ENCODE results near the gene USP24.
A peak's percentile ranks its signal among the peaks of the same experiment; 100 is the strongest.
"Not testable (repeated sequence)": the region's sequence is repeated elsewhere in the genome, so short reads cannot be mapped to it uniquely, and the experiment has no call there.

Gene USP24

GRCh38 chr1:55231745-55232144 lies 16.6 kb upstream of the USP24 start:
- DNase-seq: no peak

GRCh38 chr1:55230659-55231058 lies 15.5 kb upstream of the USP24 start:
- DNase-seq: no peak

- not testable (repeated sequence) for DNase-seq
These were observed 14.6 kb upstream of the USP24 start for GRCh38 chr1:55229726-55230125.

- no peak for DNase-seq
These were observed 10.1 kb upstream of the USP24 start for GRCh38 chr1:55225228-55225627.

- no peak for DNase-seq
These were observed 9.6 kb upstream of the USP24 start for GRCh38 chr1:55224729-55225128.

- no peak for DNase-seq
These were observed 7.0 kb upstream of the USP24 start for GRCh38 chr1:55222152-55222551.

DNA sequence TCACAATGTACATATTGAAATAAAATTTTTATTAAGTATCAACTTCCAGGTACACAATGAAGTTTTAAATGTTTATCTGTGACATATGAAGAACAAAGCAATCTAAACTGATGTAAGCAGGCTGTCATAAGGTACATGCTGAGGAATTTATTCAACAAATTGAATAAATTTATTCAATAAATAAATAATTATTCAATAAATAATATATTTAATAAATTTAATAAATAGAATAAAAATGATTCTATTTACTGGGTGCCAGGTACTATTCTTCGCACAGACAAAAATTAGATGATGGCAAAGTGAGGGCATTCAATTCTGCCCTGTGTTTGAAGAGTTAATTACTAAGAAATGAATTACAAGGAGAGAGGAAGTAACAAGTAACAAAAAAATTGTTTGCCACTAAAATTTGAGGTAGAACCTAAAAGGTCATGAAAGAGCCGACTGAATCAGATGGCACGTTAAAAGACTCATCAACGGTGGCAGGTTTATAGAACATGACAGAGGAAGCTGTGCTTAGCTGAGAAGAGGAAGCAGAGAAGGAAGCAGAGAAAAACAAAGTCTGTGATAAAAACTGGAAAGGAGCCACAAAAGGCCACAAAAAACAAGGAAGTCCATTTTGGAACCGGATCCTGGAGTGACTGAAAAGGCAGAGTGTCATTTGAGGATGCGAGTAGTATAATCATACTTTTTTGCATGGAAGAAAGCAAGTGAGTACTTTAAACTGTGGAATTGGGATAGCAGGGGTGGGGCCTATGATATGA lies 2.2 kb upstream of the USP24 start:
- DNase-seq: peak; percentile 47

- no peak for DNase-seq
These were observed 932 bp upstream of the USP24 start for GRCh38 chr1:55216096-55216495.

GRCh38 chr1:55214934-55215193 lies 300 bp downstream of the USP24 start:
- DNase-seq: no peak

- peak; percentile 37 for DNase-seq
These were observed 791 bp downstream of the USP24 start for GRCh38 chr1:55214212-55214933.

DNA sequence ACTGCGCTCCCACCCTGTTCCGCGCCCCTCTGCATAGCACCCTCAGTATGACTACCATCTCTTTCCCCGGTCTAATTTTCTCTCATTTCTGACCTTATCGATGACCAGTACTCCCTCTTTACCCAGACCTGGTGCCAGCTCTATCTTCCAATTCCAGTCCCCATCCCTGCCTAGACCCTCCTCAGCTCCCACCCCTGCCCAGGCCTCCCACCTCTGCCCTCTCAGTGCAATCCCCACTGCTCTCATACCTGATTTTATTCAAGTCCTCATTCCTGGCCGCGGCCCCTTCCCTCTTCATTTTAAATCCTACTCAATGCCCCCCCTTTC lies 1.3 kb downstream of the USP24 start:
- DNase-seq: peak; percentile 27

DNA sequence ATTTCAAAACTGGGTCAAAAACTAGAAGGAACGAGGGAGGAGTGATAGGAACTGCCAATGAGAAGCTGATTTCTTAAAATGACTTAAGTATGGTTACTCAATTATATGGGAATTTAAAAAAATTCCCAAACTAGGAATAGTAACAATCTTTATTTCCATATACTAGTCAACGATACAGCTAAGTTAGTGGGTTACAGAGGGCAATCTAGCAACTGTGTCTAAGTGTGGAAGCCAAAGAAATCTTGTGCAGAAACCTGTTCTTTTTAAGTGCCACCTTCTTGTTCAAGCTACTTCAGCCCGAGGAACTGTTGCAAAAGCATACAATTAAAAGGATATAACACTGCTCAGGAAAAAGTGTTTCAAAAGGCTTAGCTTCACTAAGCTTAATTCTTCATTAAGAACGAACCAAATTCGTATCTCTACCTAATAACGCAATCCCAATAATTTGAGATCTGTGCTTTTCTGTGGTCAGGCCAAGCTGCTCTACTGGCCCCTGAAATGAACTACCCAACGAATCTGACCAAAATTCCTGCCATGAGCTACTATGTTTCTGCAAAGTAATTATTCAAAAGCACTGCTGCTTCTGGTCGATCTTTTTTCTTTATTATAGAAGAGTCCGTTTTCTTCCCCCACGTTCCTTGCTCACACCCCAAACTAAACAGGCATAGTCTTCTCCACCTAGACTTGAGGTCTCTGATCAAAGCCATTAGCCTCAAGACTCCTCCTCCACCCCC lies 1.8 kb downstream of the USP24 start:
- DNase-seq: no peak

DNA sequence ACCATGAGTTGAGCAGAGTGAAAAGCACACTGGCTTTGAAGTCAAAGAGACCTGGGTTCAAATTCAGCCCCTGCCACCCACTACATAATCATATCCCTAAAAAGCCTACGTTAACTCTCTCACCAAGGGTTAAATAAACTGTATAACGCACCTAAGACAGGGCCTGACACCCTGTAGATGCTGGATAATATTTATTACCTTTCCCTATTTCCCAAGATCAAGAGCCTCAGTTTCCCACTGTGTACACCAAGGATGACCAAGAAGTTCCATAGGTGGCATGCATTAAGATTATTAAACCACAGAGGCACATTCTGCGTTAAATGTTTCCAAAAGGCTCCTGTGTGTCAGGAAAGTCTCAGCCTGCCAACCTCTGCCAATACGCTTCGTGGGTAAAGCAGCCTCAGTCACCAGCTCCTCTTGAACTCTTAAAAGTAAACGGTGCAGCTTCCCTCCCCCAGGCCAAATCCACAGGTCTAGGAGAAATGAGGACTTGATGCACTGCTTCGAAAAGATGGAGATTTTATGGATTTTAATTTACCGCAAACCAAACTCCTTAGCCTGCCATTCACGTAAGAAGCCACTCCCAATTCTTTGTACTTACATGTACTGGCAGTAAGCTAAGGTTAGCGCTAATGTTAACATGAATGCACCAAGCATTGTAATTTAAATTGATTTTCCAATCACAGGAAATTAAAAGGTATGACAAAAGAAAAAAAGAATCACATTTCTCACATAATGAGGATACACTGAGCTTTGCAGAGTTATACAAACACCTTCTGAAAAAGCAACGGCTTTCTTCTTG lies 2.6 kb downstream of the USP24 start:
- peak; percentile 23 for DNase-seq

DNA sequence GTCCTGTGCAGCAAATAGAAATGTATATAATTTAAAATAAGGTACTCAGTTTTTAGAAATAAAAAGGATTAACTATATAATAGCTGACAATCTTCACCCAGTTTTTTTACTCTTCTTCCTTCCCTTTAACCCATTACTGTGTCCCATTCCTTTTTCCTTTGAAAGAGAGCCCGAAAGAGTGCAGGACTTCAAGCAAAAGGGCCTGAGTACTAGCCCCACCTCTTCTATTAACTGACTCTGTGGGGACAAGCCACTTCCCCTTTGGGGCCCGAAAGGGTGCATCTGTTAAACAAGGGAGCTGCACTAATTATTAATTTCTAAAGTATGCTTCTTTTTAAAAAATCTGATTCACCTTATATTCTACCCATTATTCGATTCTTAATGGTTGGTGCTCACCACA lies 3.3 kb downstream of the USP24 start:
- no peak for DNase-seq

- DNase-seq: no peak
These were observed 4.0 kb downstream of the USP24 start for GRCh38 chr1:55210990-55211801.

GRCh38 chr1:55209247-55209646 lies 5.9 kb downstream of the USP24 start:
- no peak for DNase-seq

DNA sequence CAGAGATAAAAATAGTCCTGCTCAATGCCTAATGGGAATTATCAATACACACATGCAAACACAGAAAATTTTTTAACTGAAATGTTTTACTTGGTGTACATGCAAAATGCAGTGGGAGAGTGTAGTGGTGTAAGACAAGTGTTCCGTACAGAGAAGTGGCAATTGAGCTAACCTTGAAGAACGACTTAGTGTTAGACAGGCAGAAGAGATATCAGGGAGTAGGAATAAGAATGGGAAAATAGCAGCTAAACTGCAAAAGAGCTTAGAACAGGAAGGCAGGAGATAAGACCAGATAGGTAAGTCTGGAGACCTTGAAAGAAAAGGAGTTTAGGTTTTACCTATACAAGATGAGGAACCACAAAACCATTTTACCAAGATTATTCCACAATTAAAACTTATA lies 9.0 kb downstream of the USP24 start:
- DNase-seq: no peak

DNA sequence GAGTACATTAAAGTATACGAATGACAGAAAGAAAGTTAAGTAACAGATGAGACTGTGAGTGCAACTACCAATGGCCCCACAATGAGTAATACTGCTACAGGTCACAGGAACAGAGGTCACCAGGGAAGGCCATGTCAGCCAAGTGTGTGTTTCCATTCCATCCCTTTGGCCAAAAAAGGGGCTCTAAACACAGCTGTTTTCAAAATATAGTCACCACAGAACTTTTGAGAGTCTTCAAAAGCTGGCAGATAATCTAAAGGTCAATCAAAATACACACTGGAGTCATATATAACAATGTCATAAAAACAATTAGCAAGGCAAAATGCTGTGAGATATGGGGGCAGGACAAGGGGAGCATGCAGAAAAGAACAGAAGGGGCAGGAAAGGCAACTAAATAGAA lies 10.2 kb downstream of the USP24 start:
- no peak for DNase-seq

DNA sequence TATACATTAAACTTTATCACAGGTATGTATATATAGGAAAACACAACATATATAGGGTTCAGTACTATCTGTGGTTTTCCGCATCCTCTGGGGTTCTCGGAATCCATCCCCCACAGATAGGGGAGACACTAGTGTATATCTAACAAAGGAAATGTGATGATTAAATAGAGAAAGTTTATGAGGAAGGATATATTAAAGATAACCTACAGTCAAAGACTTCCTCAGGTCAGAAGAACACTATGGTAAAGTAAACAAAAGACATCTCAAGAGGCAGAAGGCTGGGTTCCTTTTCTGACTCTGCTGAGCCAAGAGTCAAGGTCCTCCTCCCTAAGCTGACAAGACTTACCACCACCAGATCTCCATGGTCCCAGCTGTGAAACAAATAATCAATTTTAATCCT lies 12.1 kb downstream of the USP24 start:
- DNase-seq: no peak

GRCh38 chr1:55200667-55201066 lies 14.5 kb downstream of the USP24 start:
- no peak for DNase-seq

DNA sequence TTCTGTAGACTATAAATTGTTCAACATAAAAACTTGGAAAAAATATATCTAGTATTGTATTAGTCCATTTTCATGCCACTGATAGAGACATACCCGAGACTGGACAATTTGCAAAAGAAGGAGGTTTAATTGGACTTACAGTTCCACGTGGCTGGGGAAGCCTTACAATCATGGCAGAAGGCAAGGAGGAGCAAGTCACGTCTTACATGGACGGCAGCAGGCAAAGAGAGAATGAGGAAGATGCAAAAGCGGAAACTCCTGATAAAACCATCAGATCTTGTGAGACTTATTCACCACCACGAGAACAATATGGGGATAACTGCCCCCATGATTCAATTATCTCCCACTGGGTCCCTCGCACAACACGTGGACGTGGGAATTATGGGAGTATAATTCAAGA lies 15.4 kb downstream of the USP24 start:
- not testable (repeated sequence) for DNase-seq

DNA sequence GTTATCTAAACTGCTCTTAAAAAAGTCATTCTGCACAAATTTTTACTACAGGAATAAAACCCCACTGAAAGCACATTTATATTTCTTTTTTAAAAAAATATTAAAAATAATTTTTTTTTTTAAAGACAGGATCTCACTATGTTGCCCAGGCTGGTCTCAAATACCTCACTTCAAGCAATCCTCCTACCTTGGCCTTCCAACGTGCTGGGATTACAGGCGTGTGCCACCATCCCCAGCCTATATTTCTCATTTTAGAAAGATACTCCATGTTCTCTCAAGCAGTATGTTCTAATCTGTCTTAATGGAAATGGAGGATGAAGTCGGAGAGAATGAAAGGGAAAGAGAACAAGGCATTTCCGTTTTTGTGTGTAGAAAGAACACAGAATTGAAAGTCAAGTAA lies 17.1 kb downstream of the USP24 start:
- no peak for DNase-seq

GRCh38 chr1:55197099-55197498 lies 18.1 kb downstream of the USP24 start:
- no peak for DNase-seq
